AG09309 (cell line): ENCODE data around the gene TMEM151B.

Experiments used
- DNase-seq: peaks from one replicate; pipeline ENCODE4 v3.0.0-alpha.2; 2010; ENCODE audit warnings: low read depth
- H3K4me3 ChIP-seq: 2 replicates; pipeline ENCODE4 v1.5.1; 2011; ENCODE audit warnings: mild to moderate bottlenecking, low read depth, low read length, moderate library complexity; ENCODE audit not compliant: control insufficient read depth
- TF ChIP-seq, protein P1 (sequence below): IDR thresholded peaks from 2 replicates; pipeline ENCODE4 v1.5.1; 2011; ENCODE audit warnings: mild to moderate bottlenecking, low read depth, low read length, inconsistent platforms; ENCODE audit not compliant: insufficient read depth, control insufficient read depth; ENCODE audit errors: missing control alignments

The TMEM151B gene

DNA sequence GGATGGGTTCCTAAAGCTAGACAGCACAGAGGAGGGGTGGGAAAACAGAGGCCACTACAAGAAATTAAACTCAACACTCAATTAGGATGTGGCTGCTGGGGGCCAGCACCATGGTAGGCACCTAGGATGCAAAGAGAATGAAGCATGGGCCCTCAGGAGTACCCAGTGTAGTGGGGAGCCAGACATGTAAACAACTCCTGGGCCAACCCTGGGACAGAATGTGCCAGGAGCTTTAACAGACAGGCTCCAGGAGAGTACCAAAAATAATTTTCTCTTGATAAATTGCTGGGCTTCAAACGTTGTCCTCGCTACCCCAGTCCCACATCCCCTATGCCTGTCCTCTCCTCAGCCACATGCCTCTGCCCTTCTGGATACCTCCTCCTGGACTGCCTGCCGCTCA is 1.7 kb downstream of the TMEM151B start:
- TF ChIP-seq, protein P1, sequence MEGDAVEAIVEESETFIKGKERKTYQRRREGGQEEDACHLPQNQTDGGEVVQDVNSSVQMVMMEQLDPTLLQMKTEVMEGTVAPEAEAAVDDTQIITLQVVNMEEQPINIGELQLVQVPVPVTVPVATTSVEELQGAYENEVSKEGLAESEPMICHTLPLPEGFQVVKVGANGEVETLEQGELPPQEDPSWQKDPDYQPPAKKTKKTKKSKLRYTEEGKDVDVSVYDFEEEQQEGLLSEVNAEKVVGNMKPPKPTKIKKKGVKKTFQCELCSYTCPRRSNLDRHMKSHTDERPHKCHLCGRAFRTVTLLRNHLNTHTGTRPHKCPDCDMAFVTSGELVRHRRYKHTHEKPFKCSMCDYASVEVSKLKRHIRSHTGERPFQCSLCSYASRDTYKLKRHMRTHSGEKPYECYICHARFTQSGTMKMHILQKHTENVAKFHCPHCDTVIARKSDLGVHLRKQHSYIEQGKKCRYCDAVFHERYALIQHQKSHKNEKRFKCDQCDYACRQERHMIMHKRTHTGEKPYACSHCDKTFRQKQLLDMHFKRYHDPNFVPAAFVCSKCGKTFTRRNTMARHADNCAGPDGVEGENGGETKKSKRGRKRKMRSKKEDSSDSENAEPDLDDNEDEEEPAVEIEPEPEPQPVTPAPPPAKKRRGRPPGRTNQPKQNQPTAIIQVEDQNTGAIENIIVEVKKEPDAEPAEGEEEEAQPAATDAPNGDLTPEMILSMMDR: no peak
- no peak overlapping the region for H3K4me3 ChIP-seq
- DNase-seq: no peak

- DNase-seq: no peak
- H3K4me3 ChIP-seq: no peak overlapping the region
- TF ChIP-seq, protein P1: no peak
Measured at GRCh38 chr6:44272529-44272928, 2.3 kb downstream of the TMEM151B start.

GRCh38 chr6:44272999-44273566 is 2.8 kb downstream of the TMEM151B start:
- H3K4me3 ChIP-seq: no peak overlapping the region
- DNase-seq: no peak
- TF ChIP-seq, protein P1: no peak

DNA sequence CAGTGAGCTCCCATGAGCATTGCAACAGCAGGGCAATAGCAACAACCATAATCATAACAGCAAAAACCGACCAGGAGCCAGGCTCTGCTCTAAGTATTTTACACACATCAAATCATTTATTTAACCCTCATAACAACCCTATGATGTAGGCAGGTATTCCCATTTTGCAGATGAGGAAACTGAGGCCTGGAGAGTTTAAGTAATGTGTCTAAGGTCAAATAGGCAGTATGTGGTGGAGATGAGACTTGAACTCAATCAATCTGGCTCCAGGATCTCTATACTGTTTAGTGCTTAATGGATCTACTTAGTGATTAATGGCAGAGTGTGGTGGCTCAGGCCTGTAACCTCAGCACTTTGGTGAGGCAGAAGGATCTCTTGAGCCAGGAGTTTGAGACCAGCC is 3.4 kb downstream of the TMEM151B start:
- H3K4me3 ChIP-seq: no peak overlapping the region
- TF ChIP-seq, protein P1: no peak
- no peak for DNase-seq

GRCh38 chr6:44275271-44275748 is 5.1 kb downstream of the TMEM151B start:
- DNase-seq: no peak
- no peak overlapping the region for H3K4me3 ChIP-seq
- TF ChIP-seq, protein P1: no peak

GRCh38 chr6:44275749-44276648 is 5.7 kb downstream of the TMEM151B start:
- no peak for DNase-seq
- no peak overlapping the region for H3K4me3 ChIP-seq
- TF ChIP-seq, protein P1: no peak
